Keratinocyte (primary cell): Measurements from ENCODE around the gene SF3B4. TPM values are rescaled to one million over a fixed set of nuclear protein-coding genes. Genes with fewer than 3 reads are reported as not detected.
A peak's percentile ranks its signal among the peaks of the same experiment; 100 is the strongest.
"Not testable (repeated sequence)": the region's sequence is repeated elsewhere in the genome, so short reads cannot be mapped to it uniquely, and the experiment has no call there.

Experiments
- DNase-seq: peaks from one replicate; pipeline ENCODE4 v3.0.0-alpha.2; 2011; ENCODE audit warnings: low read depth, missing footprints, low spot score
- FAIRE-seq: peaks from 2 replicates; lab custom pipeline; 2011; peaks lifted over from hg19 to GRCh38; lab: Jason Lieb, UNC
- H2AFZ ChIP-seq: 2 replicates; pipeline ENCODE4 v1.6.0; 2012; ENCODE audit warnings: low read length, control low read depth, inconsistent platforms; ENCODE audit not compliant: control insufficient read depth
- H3K27ac ChIP-seq: 2 replicates; pipeline ENCODE4 v1.5.1; 2011; ENCODE audit warnings: low read length; ENCODE audit not compliant: control insufficient read depth, insufficient read depth
- H3K27me3 ChIP-seq: 3 replicates; pipeline ENCODE4 v1.6.0; 2011; ENCODE audit warnings: low read length; ENCODE audit not compliant: control insufficient read depth, insufficient read depth; ENCODE audit errors: extremely low read depth
- H3K36me3 ChIP-seq, 2 experiments: 2 replicates in 1 of 2; 3 replicates in 1 of 2; pipeline ENCODE4 v1.5.1; 2011; ENCODE audit warnings: low read length in 2 of 2, mild to moderate bottlenecking in 1 of 2; ENCODE audit not compliant: control insufficient read depth in 2 of 2, insufficient read depth in 2 of 2; ENCODE audit errors: extremely low read depth in 1 of 2
- H3K4me1 ChIP-seq: 3 replicates; pipeline ENCODE4 v1.5.1; 2011; ENCODE audit warnings: low read length; ENCODE audit not compliant: control insufficient read depth, insufficient read depth; ENCODE audit errors: extremely low read depth
- H3K4me2 ChIP-seq: 3 replicates; pipeline ENCODE4 v1.6.0; 2011; ENCODE audit warnings: low read depth, low read length; ENCODE audit not compliant: control insufficient read depth, insufficient read depth; ENCODE audit errors: extremely low read depth
- H3K4me3 ChIP-seq, 3 experiments: fragments of 200-600 bp in 1 of 3; sonication (generic) in 1 of 3; 2 replicates in 2 of 3; 3 replicates in 1 of 3; pipeline ENCODE4 v1.5.1; 2011 to 2016; ENCODE audit warnings: low read length in 3 of 3, mild to moderate bottlenecking in 3 of 3, control low read depth in 2 of 3, inconsistent platforms in 1 of 3, low read depth in 1 of 3, mixed read lengths in 1 of 3, mixed run types in 1 of 3, moderate library complexity in 1 of 3; ENCODE audit not compliant: control insufficient read depth in 2 of 3, insufficient read depth in 2 of 3; ENCODE audit errors: extremely low read depth in 1 of 3
- H3K79me2 ChIP-seq: 2 replicates; pipeline ENCODE4 v1.6.0; 2012; ENCODE audit warnings: low read length; ENCODE audit not compliant: control insufficient read depth, insufficient read depth
- H3K9ac ChIP-seq: 3 replicates; pipeline ENCODE4 v1.6.0; 2011; ENCODE audit warnings: low read length; ENCODE audit not compliant: control insufficient read depth, insufficient read depth; ENCODE audit errors: extremely low read depth
- H3K9me1 ChIP-seq: 3 replicates; pipeline ENCODE4 v1.6.0; 2011; ENCODE audit warnings: low read length; ENCODE audit not compliant: control insufficient read depth, insufficient read depth; ENCODE audit errors: extremely low read depth
- H3K9me3 ChIP-seq: 2 replicates; pipeline ENCODE4 v1.5.1; 2012; ENCODE audit warnings: low read depth, low read length; ENCODE audit not compliant: control insufficient read depth
- H4K20me1 ChIP-seq: 3 replicates; pipeline ENCODE4 v1.6.0; 2011; ENCODE audit warnings: low read length; ENCODE audit not compliant: control insufficient read depth, insufficient read depth; ENCODE audit errors: extremely low read depth
- EZH2 ChIP-seq: IDR thresholded peaks from one replicate; pipeline ENCODE4 v1.6.1; 2012; ENCODE audit warnings: inconsistent platforms, mild to moderate bottlenecking, low read length, moderate library complexity
- dilution Hi-C: fragments of 300-500 bp; cut with MboI; formaldehyde crosslinking; loops from one replicate; pipeline ENCODE4 v1.7.0; 2020; ENCODE audit warnings: low sequenced_read_pairs; ENCODE audit not compliant: extremely low pct_ligation_motif_present
- polyA plus RNA-seq, 5 experiments: library from polyadenylated mRNA; depleted of rRNA in 3 of 5; stranded (reverse) in 3 of 5; stranded (forward) in 1 of 5; unstranded in 1 of 5; fragments of >200 nt; gene quantifications; 1 replicate in 1 of 5; 2 replicates in 3 of 5; 3 replicates in 1 of 5; pipeline versions ENCODE4 v1.2.1 to v1.2.3, GENCODE V29; 2011 to 2012; ENCODE audit warnings: missing spikeins in 2 of 5, low read depth in 1 of 5, low replicate concordance in 1 of 5
- TF ChIP-seq, protein P1 (sequence below), 3 experiments: IDR thresholded peaks in 1 of 3; conservative IDR thresholded peaks in 1 of 3; optimal IDR thresholded peaks in 1 of 3; 2 replicates in 2 of 3; 3 replicates in 1 of 3; pipeline versions ENCODE3 to v1.5.1; 2011; ENCODE audit warnings: low read length in 3 of 3, mild to moderate bottlenecking in 3 of 3, moderate library complexity in 2 of 3, control low read depth in 1 of 3, inconsistent platforms in 1 of 3; ENCODE audit not compliant: insufficient read depth in 2 of 3; ENCODE audit errors: extremely low read depth in 1 of 3

The SF3B4 gene
- polyA plus RNA-seq, 1 donor (not counting 4 experiments of a cell fraction or from before 2014, with no cell fraction given) = 35.4 TPM

- DNase-seq (peak; percentile 85), FAIRE-seq (no peak)
- Histone ChIP-seq H4K20me1 (no peaks in the 10 kb centered on the region), H3K36me3 (no peaks in the 10 kb centered on the region), H3K9me3 (no peaks in the 10 kb centered on the region), H3K4me2 (peak overlapping the region; percentile 100), H3K9me1 (no peaks in the 10 kb centered on the region), H3K27me3 (no peaks in the 10 kb centered on the region), H3K27ac (peak overlapping the region; percentile 98), H3K4me1 (peaks cover 20% of the 10 kb centered on the region), H3K9ac (peak overlapping the region; percentile 92), H3K4me3 (peak overlapping the region; percentile 53 to 88 (median 61)), H2AFZ (peak overlapping the region; percentile 49), H3K79me2 (no peaks in the 10 kb centered on the region)
- TF ChIP-seq EZH2 = no peak
- TF ChIP-seq, protein P1, sequence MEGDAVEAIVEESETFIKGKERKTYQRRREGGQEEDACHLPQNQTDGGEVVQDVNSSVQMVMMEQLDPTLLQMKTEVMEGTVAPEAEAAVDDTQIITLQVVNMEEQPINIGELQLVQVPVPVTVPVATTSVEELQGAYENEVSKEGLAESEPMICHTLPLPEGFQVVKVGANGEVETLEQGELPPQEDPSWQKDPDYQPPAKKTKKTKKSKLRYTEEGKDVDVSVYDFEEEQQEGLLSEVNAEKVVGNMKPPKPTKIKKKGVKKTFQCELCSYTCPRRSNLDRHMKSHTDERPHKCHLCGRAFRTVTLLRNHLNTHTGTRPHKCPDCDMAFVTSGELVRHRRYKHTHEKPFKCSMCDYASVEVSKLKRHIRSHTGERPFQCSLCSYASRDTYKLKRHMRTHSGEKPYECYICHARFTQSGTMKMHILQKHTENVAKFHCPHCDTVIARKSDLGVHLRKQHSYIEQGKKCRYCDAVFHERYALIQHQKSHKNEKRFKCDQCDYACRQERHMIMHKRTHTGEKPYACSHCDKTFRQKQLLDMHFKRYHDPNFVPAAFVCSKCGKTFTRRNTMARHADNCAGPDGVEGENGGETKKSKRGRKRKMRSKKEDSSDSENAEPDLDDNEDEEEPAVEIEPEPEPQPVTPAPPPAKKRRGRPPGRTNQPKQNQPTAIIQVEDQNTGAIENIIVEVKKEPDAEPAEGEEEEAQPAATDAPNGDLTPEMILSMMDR (optimal IDR thresholded peaks at IDR 0.05 in 1 of 3, IDR thresholded peaks at IDR 0.05 in 1 of 3, conservative IDR thresholded peaks at IDR 0.05 in 1 of 3; ENCODE audit: extremely low read depth in 1 of 3, insufficient read depth in 2 of 3, low read length in 3 of 3) = no peak
- dilution Hi-C loops = no loop called here
These were observed 40.0 kb downstream of the SF3B4 start for GRCh38 chr1:149887456-149888246.

DNA sequence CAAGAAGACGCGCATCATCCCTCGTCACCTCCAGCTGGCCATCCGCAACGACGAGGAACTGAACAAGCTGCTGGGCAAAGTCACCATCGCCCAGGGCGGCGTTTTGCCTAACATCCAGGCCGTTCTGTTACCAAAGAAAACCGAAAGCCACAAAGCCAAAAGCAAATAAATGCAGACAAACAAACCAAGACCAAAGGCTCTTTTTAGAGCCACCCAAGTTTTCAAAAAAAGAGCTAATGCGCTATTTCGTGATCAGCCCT is 40.5 kb downstream of the SF3B4 start:
- FAIRE-seq, H3K9me3 ChIP-seq, H3K79me2 ChIP-seq, H3K9me1 ChIP-seq, H2AFZ ChIP-seq, H4K20me1 ChIP-seq, dilution Hi-C loops, H3K27me3 ChIP-seq, DNase-seq, H3K36me3 ChIP-seq: not testable (repeated sequence)
- H3K4me2 ChIP-seq = peak overlapping the region; percentile 100
- peak overlapping the region; percentile 92 for H3K9ac ChIP-seq
- peaks cover 20% of the 10 kb centered on the region for H3K4me1 ChIP-seq
- H3K4me3 ChIP-seq = peak overlapping the region; percentile 53 to 88 (median 61)
- H3K27ac ChIP-seq = peak overlapping the region; percentile 98
